HG02870 (cell line): ENCODE data around the gene SLC8B1.

Experiments
- ATAC-seq: cut with Tn5 transposase; IDR thresholded peaks from one replicate; pipeline ENCODE4 v1.9.1; 2021; ENCODE audit warnings: mild to moderate bottlenecking, moderate library complexity; ENCODE audit not compliant: unreplicated experiment

The SLC8B1 gene

DNA sequence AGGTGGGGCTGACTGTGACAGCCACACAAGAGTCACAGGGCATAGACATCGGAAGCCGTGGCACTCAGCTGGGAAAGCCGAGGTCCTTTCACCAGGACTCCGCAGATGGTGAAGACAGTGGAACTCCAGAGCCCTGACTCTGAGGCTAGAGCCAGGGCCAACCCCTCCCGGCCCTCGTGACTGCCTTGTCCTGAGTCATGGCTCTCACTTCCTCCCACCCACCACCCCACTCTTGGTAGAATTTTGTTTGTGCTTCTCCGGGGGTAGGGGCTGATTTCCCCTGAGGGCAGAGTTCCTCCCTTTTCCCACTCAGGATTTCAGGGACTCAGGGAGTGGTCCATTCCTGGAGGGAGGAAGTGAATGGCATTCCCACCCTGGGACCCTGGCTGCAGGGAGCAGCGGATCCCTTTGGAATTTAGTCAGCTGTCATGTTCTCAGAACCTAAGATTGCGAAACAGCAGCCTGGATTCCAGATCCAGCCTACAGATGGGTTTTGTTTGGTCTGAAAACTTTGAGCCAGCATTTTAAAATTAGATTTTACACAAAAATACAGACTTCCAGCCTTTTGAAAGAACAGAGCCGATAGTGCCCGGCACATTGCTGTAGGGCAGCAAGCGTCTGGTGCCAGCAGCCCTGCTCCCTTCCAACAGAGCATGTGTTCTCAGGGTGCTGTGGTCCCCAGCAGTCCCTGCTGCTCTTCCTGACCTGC lies 62.9 kb downstream of the SLC8B1 start:
- no peak for ATAC-seq

DNA sequence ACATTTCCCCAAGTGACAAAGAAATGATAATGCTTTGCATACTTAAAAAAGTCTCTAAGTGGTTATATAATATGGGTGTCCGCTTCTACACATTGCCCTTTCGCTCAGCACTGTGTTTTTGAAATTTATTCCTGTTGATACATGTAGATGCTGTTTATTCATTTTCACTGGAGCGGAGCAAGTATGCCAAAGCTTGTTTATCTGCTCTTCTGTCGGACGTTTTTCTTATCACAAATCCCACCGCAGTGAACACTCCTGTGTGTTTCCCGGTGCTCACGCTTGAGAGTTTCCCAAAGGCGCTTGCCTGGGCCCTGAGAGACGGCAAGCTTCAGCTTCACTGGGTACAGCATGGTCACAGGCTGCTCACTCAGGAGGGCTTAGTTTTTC lies 63.5 kb downstream of the SLC8B1 start:
- no peak for ATAC-seq

DNA sequence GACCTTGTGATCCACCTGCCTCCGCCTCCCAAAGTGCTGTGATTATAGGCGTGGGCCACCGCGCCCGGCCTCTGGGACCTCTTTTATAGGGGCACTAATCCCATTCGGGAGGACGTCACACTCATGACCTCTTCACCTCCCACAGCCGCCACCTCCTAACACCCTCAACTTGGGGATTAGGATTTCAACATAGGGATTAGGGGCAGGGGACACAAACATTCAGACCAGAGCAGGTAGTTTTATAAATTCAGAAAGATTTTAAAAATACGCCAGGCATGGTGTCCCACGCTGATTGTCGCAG lies 64.2 kb downstream of the SLC8B1 start:
- ATAC-seq, result no peak

DNA sequence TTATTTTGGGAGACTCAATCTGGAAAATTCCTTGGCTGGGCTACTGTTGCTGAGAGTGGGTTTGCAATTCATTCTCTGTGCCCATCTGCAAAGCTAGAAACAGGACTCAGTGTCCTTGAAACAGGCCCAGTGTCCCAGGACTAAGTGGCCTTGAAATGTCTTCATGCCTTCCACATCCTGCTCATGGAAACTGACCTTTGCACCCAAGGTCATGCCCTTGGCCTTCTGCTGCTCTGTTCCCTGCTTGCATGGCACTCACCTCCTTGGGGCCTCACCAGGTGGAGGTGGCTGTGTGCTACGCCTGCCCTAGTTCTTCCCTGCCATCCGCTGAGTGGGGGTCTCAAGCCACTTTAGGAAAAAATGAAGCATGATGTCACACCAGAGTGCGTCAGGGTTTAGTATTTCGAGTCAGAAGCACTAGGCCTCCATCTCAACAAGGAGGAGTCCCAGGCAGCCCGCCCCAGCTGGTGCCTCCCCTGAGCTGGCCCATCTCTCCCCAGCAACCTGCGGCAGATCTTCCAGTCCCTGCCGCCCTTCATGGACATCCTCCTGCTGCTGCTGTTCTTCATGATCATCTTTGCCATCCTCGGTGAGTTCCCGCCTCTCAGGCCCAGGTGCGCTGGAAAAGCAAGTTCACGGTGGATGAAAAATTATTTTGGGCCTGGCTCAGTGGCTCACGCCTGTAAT lies 65.5 kb downstream of the SLC8B1 start:
- no peak for ATAC-seq

DNA sequence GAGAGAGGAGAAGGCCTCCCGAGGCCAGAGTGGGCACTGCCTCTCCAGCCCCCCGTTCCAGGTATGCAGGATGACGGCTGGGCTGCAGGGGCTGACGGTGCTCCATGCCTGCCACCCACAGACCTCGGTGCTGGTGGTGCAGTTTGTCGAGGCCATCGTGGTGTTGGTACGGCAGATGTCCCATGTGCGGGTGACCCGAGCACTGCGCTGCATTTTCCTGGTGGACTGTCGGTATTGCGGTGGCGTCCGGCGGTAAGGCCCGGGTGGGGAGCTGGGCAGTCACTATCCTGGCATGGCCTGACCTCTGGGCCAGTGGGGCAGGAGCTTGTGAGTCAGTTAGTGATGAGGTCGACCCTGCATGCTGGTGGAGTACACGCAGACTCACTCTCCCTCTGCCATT lies 66.3 kb downstream of the SLC8B1 start:
- ATAC-seq, result no peak

DNA sequence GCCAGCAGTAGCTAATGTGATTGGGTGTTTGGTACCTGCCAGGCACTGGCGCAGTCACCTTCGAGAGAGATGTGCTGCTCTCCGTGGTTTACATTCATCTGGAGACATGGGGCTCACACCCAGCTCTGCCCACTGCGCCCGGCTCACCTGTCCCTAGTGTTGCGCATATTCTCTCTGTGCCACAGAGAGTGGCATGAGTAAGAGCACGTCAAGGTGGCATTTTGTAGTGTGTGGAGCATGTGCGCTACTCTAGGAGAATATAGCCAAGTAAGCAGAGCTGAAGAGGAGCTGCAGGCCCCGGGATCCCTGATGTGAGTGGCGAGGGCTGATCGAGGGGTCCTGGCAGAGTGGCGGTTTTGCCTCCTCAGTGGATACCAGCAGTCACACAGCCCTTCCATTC lies 66.8 kb downstream of the SLC8B1 start:
- no peak for ATAC-seq

DNA sequence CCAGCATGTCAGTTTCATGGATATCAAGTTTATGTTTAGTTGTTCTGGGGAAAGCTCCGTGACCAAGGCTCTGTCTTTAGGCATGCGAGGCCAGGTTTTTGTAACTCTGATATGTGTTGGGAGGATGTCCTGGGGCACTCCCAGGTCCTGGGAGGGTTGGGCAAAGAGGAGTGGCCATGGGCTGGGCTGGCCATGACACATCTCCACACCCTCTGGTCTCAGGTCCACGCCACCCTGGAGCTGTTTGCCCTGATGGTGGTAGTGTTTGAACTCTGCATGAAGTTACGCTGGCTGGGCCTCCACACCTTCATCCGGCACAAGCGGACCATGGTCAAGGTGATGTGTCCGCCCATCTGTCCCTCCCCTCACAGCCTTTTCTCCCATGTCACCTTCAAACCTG lies 67.3 kb downstream of the SLC8B1 start:
- no peak for ATAC-seq

DNA sequence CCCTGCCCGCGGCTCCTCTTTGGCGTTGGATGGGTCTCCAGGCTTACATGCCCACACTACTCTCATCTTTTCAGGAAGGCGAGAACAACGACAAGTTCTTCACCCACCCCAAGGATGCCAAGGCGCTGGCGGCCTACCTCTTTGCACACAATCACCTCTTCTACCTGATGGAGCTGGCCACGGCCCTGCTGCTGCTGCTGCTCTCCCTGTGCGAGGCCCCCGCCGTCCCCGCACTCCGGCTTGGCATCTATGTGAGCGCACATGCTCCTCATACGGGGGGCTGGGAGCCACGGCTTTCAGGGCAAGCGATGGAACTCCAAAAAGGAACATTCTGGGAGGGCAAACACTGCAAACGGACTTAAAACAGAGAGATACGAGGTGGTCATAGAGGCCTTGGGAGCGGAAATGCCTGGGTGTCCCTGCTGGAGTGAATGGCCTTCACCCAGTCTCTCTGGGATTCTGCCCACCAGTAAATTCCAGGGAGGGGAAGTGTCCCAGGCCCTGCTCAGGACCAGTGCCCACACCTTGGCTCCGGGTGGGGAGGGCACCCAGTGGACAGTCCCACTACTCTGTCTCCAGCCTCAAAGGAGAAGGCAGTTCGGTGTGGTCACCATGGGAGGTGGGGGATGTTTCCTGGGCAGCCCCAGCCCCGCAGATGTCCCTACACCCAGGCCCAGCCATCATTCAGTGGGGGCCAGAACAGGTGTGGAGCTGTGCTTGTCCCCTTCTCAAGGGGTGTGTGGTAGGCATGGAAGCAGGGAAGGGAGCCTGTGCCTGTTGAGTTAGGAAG lies 68.6 kb downstream of the SLC8B1 start:
- no peak for ATAC-seq

DNA sequence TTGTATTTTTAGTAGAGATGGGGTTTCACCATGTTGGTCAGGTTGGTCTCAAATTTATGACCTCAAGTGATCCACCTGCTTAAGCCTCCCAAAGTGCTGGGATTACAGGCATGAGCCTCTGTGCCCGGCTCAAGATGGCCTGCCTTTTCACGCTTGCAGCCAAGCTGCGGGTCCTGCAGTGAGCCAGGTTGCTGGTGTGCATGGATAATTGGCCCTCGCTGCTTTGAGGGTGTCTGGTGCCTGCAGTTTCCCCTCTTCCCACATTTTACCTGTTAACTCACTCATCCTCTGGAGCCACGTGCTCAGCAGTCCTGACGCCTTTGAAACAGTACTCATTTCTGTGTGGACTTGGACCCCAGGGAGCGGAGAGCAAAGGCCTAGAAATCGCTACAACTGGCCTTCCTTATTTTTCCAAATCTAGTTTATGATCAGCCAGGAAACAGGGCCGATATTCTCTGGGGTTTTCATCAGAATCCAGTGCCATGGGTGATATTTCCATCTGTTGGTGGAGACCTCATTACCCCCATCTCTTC lies 71.4 kb downstream of the SLC8B1 start:
- no peak for ATAC-seq

DNA sequence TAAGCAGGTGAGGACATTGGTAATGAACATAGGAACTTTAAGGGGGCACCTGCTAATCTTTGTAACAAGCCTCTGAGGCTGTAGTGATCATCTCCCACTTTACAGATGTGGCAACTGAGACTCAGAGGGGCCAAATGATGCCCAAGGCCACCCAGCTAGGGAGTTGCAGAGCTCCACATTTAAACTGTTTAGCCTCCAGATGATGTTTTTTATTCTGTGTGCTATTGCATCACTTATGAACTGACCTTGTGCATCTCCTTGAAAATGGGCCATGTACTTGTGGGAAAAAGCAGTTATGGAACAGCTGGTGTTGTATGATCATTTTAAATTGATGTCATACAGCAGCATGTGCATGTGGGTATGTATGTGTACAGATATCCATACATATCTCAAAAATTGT lies 72.2 kb downstream of the SLC8B1 start:
- ATAC-seq, result no peak

DNA sequence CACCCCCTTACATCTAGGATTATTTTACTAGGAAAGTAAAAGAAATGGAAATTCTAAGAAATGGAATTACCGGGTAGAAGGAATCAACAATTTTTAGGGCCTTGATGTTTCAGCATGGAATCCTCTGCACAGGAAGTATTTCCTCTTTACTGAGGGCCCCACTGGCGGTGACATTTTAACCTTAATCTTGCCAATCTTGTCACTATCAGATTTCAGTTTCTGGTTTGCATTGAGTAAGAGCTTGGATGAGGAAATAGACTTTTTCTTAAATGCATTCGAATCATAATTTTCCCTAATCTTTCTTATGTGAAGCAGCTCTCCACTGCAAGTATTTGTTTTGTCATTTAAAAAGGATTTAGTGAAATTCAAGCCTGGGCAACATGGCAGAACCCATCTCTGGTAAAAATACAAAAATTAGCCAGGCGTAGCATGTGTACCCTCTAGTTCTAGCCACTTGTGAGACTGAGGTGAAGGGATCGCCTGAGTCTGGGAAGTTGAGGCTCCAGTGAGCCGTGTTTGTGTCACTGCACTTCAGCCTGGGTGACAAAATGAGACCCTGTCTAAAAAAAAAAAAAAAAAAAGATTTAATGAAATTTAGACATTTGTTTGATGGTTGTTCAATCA lies 73.0 kb downstream of the SLC8B1 start:
- ATAC-seq, result no peak

DNA sequence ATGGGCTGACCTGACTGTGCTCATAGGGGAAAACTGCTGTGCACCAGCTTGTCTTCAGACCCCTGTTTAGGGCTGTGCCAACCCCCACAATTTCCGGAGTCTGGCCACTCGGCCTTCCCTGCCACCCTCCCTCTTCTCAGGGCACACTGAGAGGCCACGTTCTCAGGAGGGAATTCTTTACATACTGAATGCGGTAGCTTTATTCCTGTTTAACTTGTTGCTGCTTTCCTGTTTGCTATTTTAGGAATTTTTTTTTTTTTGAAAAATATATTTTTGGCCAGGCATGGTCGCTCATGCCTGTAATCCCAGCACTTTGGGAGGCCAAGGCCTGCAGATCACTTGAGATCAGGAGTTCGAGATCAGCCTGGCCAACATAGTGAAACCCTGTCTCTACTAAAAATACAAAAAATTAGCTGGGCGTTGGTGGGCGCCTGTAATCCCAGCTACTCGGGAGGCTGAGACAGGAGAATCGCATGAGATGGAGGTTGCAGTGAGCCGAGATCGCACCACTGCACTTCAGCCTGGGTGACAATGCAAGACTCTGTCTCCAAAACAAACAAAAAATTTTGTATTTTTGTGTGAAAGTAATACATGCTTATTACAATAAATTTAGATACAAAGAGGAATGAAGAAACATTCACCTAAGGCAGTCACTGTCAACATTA lies 74.1 kb downstream of the SLC8B1 start:
- no peak for ATAC-seq

DNA sequence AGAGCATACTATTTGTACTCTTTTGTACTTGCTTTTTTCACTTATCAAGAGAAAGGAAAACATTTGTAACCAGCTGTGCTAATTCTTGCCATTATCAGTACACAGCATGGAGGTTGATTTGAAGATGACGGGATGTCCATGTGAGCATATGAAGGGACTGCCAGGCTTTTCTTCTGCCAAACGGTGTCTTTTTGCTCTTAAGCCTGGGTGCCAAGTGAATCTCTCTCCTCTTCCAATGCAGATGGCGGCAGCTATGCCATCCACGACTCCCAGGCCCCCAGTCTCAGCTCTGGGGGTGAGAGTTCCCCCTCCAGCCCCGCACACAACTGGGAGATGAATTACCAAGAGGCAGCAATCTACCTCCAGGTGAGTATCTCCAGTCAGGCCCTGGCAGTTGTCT lies 74.8 kb downstream of the SLC8B1 start:
- no peak for ATAC-seq

DNA sequence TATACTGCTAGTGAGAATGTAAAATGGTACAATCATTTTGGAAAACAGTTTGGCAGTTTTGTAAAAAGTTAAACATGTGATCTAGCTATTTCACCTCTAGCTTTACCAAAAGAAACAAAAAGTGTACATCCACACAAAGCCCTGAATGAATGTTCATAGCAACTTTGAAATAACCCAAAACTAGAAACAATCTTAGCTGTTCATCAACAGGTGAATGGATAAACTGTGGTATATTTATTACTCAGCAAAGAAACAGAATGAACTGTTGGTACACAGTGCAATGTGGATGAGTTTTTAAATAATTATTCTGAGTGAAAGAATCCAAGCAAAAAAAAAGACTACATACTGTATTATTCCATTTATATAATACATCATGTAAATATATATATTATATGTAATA lies 77.3 kb downstream of the SLC8B1 start:
- no peak for ATAC-seq

DNA sequence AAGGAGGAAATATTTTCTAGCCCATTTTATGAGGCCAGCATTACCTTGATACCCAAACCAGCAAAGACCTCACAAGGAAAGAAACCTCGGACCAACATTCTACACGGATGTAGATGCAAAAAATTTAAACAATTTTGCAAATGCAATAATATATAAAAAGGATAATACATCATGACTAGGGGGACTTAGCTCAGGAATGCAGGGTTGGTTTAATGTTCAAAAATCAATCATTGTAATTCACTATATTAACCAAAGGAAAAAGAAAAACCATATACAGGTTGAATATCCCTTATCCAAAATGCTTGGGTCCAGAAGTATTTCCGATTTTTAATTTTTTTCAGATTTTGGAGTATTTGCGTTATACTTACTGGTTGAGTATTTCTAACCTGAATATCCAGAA lies 80.6 kb downstream of the SLC8B1 start:
- no peak for ATAC-seq

DNA sequence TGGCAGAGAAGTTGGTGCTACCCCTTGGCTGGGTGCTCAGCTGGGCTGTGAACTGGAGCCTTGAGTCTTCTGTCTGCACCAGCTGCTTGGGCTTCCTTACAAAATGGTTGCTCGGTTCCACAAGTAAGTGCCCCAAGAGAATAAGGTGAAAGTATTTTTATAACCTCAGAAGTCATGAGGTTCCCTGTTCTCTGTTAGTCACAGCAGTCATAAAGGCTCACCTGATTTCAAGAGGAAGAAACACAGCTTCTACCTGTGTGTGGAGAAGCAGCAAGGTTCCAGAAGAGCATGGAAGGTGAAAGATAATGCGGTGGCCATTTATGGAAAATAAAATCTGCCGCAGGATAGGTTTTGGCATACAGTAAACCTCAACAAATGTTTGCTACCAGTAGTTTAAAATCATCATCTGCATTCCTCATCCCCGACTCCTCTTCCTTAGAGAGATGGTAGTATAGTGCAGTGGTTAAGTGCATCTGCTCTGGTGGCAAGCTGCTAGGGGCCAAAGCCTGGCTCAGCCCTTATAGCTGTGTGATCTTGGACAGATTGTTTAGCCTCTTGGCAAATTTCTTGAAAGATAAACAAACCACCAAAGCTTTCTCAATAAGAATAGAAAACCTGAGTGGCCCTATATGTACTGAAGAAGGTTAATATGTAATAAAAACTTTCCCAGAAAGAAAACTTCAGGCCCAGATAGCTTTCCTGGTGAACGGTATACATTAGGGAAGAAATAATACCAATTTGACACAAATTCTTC lies 81.2 kb downstream of the SLC8B1 start:
- no peak for ATAC-seq

DNA sequence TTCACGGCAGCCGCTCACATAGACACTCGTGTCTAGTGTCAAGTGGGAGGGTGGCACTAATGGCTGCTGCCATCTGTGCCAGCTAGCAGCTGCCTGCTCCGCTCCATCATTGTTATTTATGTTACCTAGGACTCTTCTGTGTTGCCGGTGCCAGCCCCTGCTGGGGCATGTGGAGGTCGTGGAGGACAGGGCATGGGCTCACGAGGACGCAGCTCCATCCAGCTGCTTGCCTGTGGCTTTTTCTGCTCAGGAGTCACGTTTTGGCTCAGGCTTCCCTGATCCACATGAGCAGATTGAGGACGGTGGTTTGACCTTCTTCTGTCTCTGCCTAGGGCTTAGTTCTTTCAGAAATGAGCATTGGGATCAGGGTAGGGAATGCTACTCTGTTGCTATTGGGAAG lies 82.4 kb downstream of the SLC8B1 start:
- ATAC-seq, result no peak

DNA sequence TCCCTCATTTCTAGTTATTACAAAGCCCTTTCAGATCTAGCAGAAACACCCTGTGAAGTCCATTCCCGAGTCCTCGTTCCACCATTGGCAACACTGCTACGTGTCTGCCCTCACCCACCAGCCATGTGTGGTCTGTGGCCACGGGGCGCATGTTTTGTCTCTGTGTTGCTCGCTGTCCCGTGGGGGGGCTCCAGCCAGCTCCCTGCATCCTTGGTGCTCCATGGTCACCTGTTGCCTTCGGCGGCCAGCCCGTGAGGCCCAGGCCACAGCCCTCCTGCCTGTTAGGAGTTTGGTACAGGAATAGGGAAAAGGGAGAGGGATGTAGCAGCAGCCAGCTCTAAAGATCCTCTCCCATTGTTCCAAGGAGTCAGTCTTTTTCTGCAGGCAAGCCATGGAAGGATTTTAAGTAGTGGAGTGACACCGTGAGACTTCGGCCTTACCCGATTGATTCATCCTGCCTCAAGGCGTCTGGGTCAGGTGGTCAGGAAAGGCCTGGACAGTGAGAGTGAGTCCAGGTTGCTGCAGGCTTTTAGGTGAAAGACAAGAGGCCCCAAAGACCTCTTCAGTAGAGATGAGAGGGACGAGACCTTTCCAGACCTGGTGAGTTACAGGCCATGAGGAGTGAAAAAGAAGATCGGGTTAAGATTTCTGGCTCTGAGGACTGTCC lies 83.4 kb downstream of the SLC8B1 start:
- ATAC-seq, result no peak

DNA sequence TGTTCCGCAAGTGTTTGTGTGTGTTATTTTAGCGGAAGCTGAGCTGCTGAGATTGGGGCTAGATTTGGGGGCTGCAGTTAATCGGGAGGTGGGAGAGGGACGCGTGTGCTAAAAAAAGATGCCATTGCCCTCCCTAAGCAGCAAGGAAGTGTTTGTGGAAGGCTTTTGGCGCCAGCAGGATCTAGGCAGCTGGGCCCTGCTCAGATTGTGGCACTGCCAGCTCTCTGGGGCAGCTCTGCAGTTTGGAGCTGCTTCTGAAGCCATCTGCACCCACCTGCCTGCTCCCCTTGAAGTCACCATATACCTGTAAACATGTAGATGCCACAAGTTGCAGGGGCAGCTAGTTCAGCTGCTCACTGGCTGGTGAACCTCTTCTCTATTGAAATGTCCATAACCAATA lies 84.9 kb downstream of the SLC8B1 start:
- ATAC-seq, result no peak

DNA sequence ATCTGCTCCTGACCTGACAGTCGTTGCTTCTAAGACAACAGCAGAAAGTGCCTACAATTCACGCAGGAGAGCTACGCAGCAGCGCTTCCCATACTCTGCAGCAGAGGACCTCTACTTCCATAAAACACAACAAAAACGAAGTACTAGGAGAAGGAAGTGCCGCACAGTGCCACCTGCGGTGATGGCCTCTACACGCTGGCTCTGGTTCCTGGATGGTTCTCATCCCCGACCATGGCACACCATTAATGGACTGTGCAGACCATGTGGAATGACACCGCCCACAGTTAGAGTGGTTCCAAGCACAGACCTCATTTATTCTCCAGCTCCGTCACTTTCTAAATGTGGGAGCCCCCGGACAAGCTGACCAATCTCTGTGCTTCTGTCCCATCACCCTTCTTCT lies 85.4 kb downstream of the SLC8B1 start:
- no peak for ATAC-seq
